GM12878 (cell line): ENCODE measurements around the gene PPP3CA. TPM values are rescaled to one million over a fixed set of nuclear protein-coding genes. Genes with fewer than 3 reads are reported as not detected.

ENCODE experiments used
- ATAC-seq: fragments of 200-7000 bp; cut with Tn5 transposase; 3 replicates; pipeline ENCODE4 v1.9.1; 2020; ENCODE audit warnings: mild to moderate bottlenecking, moderate library complexity
- BruUV-seq: library from RNA; stranded (reverse); fragments of 400-500 nt; replicated peaks from 2 replicates; lab custom pipeline; 2021; lab: Mats Ljungman, UMichigan
- CTCF ChIA-PET: fragments of 300-600 bp; sonication (Branson Sonifier 250); formaldehyde crosslinking; extraction: SDS; loops from one replicate; lab custom pipeline; 2021; ENCODE audit warnings: inconsistent platforms; lab: Yijun Ruan, JAX
- POLR2A ChIA-PET: fragments of 350-600 bp; formaldehyde crosslinking; extraction: SDS; loops from one replicate; lab custom pipeline; 2021; ENCODE audit warnings: inconsistent platforms; lab: Charles Lee
- RAD21 ChIA-PET: fragments of 300-600 bp; sonication (Branson Sonifier 250); formaldehyde crosslinking; loops from one replicate; lab custom pipeline; 2023; ENCODE audit warnings: antibody characterized with exemption; ENCODE audit not compliant: unreplicated experiment; lab: Charles Lee
- SMC1A ChIA-PET: fragments of 300-600 bp; sonication (Branson Sonifier 250); formaldehyde crosslinking; loops from one replicate; lab custom pipeline; 2023; ENCODE audit not compliant: unreplicated experiment, uncharacterized antibody; lab: Charles Lee
- DNase-seq: peaks from one replicate; pipeline ENCODE4 v3.0.0-alpha.2; 2011; ENCODE audit warnings: low read depth, low spot score
- FAIRE-seq: peaks from 3 replicates; lab custom pipeline; 2011; peaks lifted over from hg19 to GRCh38; lab: Jason Lieb, UNC
- H2AFZ ChIP-seq: 2 replicates; pipeline ENCODE4 v1.6.0; 2011; ENCODE audit warnings: low read depth, low read length, control low read depth; ENCODE audit not compliant: control insufficient read depth
- H3K27ac ChIP-seq: 2 replicates; pipeline ENCODE4 v1.5.1; 2011; ENCODE audit warnings: control low read depth; ENCODE audit not compliant: control insufficient read depth, insufficient read depth
- H3K27me3 ChIP-seq, 2 experiments: replicated peaks in 1 of 2; 2 replicates each; pipeline versions ENCODE4 v1.6.0 to v1.6.1; 2011; ENCODE audit warnings: low read length in 1 of 2; ENCODE audit not compliant: control insufficient read depth in 2 of 2, insufficient read depth in 2 of 2
- H3K36me3 ChIP-seq, 2 experiments: 2 replicates each; pipeline ENCODE4 v1.5.1; 2011; ENCODE audit warnings: low read length in 1 of 2; ENCODE audit not compliant: control insufficient read depth in 2 of 2, insufficient read depth in 2 of 2
- H3K4me1 ChIP-seq: 2 replicates; pipeline ENCODE4 v1.6.1; 2011; ENCODE audit warnings: mild to moderate bottlenecking, low read length, moderate library complexity, mixed read lengths; ENCODE audit not compliant: control insufficient read depth, insufficient read depth
- H3K4me2 ChIP-seq: 2 replicates; pipeline ENCODE4 v1.6.0; 2011; ENCODE audit warnings: control low read depth; ENCODE audit not compliant: control insufficient read depth, insufficient read depth
- H3K4me3 ChIP-seq: fragments of 200-600 bp; sonication (generic); 2 replicates; pipeline ENCODE4 v1.5.1; 2016
- H3K79me2 ChIP-seq: 2 replicates; pipeline ENCODE4 v1.6.0; 2011; ENCODE audit warnings: low read length; ENCODE audit not compliant: control insufficient read depth, insufficient read depth
- H3K9ac ChIP-seq: 2 replicates; pipeline ENCODE4 v1.8.0; 2011; ENCODE audit warnings: low read length, control low read depth, mixed read lengths; ENCODE audit not compliant: control insufficient read depth, insufficient read depth
- H3K9me3 ChIP-seq: replicated peaks from 3 replicates; pipeline ENCODE4 v1.5.1; 2011; ENCODE audit warnings: mild to moderate bottlenecking, low read length; ENCODE audit not compliant: control insufficient read depth, insufficient read depth
- H4K20me1 ChIP-seq: 2 replicates; pipeline ENCODE4 v1.6.0; 2011; ENCODE audit not compliant: control insufficient read depth, insufficient read depth
- BCL11A ChIP-seq: IDR thresholded peaks from 2 replicates; pipeline ENCODE4 v1.6.1; 2011; ENCODE audit warnings: low read depth, low read length
- CREB1 ChIP-seq: IDR thresholded peaks from 2 replicates; pipeline ENCODE4 v1.6.1; 2012; ENCODE audit warnings: low read depth, mild to moderate bottlenecking, inconsistent platforms
- FOS ChIP-seq: IDR thresholded peaks from 3 replicates; pipeline ENCODE4 v1.6.1; 2011; ENCODE audit warnings: borderline replicate concordance; ENCODE audit not compliant: insufficient read length; ENCODE audit errors: extremely low read depth
- FOXK2 ChIP-seq: fragments of 450-650 bp; IDR thresholded peaks from 2 replicates; pipeline ENCODE4 v1.6.1; 2017; ENCODE audit warnings: mild to moderate bottlenecking, moderate library complexity
- MEF2B ChIP-seq: fragments of 450-650 bp; IDR thresholded peaks from 2 replicates; pipeline ENCODE4 v1.6.1; 2018; ENCODE audit warnings: mild to moderate bottlenecking, moderate library complexity; ENCODE audit not compliant: partially characterized antibody, poor library complexity, severe bottlenecking
- WGBS: methylation state at CpG from one replicate; pipeline ENCODE4 v1.1.6; 2016; ENCODE audit warnings: low lambda C conversion rate; ENCODE audit not compliant: insufficient replicate concordance, insufficient coverage; ENCODE audit errors: missing lambda C conversion rate; 5-methylcytosine and 5-hydroxymethylcytosine counted together
- in situ Hi-C: fragments of 300-500 bp; cut with MboI; formaldehyde crosslinking; loops from 9 replicates; pipeline ENCODE4 v1.14.3; 2018; ENCODE audit warnings: mixed read lengths
- intact Hi-C: fragments of 100-400 bp; cut with micrococcal nuclease; formaldehyde crosslinking; loops from one replicate; pipeline ENCODE4 v1.14.2; 2022; ENCODE audit not compliant: unreplicated experiment
- polyA plus RNA-seq, 11 experiments: library from polyadenylated mRNA; depleted of rRNA in 4 of 11; unstranded in 6 of 11; stranded (reverse) in 5 of 11; fragments of >200 nt; fragmentation: Nextera tagmentation in 4 of 11; fragmentation: Illumina TruSeq in 1 of 11; extraction: Ambion mirVana in 4 of 11; extraction: Trizol in 1 of 11; gene quantifications; 1 replicate in 1 of 11; 2 replicates in 10 of 11; pipeline versions ENCODE4 v1.2.1 to v1.2.3, GENCODE V29; 2011 to 2016; ENCODE audit warnings: inconsistent platforms in 2 of 11, missing spikeins in 2 of 11, low read depth in 1 of 11
- total RNA-seq, 4 experiments: library from RNA; depleted of rRNA in 3 of 4; stranded (reverse); fragments of >200 nt in 3 of 4; fragmentation: Illumina TruSeq in 1 of 4; extraction: Trizol in 1 of 4; gene quantifications; 2 replicates each; pipeline versions ENCODE4 v1.2.1 to v1.2.3, GENCODE V29; 2013 to 2021
- TF ChIP-seq, protein P1 (sequence below): fragments of 150-350 bp; IDR thresholded peaks from 2 replicates; pipeline ENCODE4 v1.6.1; 2016; ENCODE audit warnings: low read depth, low read length

PPP3CA gene
- total and polyA plus RNA-seq, 10 of the 15 experiments (the other 5 are each of a cell fraction or from before 2014, with no cell fraction given), result 0.33 to 9.0 (median 1.0) TPM

DNA sequence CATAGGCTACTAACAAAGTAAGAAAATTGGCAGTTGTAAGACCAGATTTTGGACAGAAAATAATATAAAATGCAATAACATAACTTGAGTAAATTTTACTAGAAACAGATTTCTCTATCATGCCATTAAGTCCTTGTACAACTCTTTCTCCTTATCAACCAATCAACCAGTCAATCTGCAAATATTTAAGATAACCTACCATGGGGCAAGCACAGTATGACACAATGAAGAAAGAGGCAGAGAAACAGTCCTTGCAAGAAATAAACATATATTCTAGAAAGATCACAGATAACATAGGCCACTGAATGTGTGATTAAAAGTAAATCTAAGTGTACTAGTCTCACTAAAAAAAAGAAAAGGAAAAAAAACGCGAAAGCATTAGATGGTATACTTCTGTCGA, 194.8 kb downstream of the PPP3CA start:
- intact Hi-C loops, result no loop called here
- H3K79me2 ChIP-seq, result no peaks in the 10 kb centered on the region
- no peak for ATAC-seq
- TF ChIP-seq FOS (no peak), MEF2B (no peak), FOXK2 (no peak)
- TF ChIP-seq, all 136 proteins: peak for 0
- Histone ChIP-seq H3K4me1 (peaks cover 12% of the 10 kb centered on the region), H3K27me3 (no peaks in the 10 kb centered on the region), H3K4me3 (no peak overlapping the region), H3K9ac (no peak overlapping the region), H3K36me3 (no peaks in the 10 kb centered on the region), H4K20me1 (no peaks in the 10 kb centered on the region), H3K9me3 (no peaks in the 10 kb centered on the region), H3K27ac (no peak overlapping the region), H2AFZ (no peak overlapping the region), H3K4me2 (no peak overlapping the region)
- in situ Hi-C loops, result no loop called here
- POLR2A ChIA-PET, result no interaction called here
- RAD21 ChIA-PET, result no interaction called here
- no TSS peak for BruUV-seq
- no peak for FAIRE-seq
- no peak for DNase-seq
- CTCF ChIA-PET, result interaction anchor here (1.0 kb wide), 1 partner anchor 158 kb away, joined by 3 read pairs; no protein-coding TSS in a partner anchor
- WGBS, result 96% methylated on average over 3 of the region's 3 CpGs
- SMC1A ChIA-PET, result no interaction called here

DNA sequence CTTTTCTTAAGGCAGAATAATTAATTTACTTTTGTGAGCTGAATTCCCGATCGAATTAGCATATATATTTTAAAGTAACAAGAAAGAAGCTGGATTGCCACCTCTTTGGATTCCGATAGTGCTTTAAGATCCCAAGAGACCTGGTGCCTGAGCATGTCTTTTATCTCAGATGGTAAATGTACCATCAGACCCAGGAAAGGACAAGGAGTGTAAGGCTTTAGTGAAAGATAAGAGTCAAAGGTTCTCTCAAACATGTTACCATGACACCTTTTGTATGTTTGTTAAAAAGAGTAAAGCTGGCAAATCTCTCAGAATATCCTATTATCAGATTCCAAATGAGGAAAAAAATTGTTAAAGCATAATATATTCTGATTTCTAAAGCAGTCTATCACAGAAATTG, 198.8 kb downstream of the PPP3CA start:
- no peak overlapping the region for H2AFZ ChIP-seq
- H4K20me1 ChIP-seq, result no peaks in the 10 kb centered on the region
- SMC1A ChIA-PET, result interaction anchor here (0.8 to 1.7 kb wide), 5 partner anchors 9 to 45 kb away, joined by 3 to 4 read pairs (median 4); no protein-coding TSS in a partner anchor
- no peak overlapping the region for H3K4me2 ChIP-seq
- DNase-seq, result no peak
- H3K36me3 ChIP-seq, result no peaks in the 10 kb centered on the region
- intact Hi-C loops, result loop anchor here (10.0 kb wide), 1 partner anchor 324 kb away; no protein-coding TSS in a partner anchor
- no peak overlapping the region for H3K27ac ChIP-seq
- no peaks in the 10 kb centered on the region for H3K27me3 ChIP-seq
- TF ChIP-seq, protein P1, sequence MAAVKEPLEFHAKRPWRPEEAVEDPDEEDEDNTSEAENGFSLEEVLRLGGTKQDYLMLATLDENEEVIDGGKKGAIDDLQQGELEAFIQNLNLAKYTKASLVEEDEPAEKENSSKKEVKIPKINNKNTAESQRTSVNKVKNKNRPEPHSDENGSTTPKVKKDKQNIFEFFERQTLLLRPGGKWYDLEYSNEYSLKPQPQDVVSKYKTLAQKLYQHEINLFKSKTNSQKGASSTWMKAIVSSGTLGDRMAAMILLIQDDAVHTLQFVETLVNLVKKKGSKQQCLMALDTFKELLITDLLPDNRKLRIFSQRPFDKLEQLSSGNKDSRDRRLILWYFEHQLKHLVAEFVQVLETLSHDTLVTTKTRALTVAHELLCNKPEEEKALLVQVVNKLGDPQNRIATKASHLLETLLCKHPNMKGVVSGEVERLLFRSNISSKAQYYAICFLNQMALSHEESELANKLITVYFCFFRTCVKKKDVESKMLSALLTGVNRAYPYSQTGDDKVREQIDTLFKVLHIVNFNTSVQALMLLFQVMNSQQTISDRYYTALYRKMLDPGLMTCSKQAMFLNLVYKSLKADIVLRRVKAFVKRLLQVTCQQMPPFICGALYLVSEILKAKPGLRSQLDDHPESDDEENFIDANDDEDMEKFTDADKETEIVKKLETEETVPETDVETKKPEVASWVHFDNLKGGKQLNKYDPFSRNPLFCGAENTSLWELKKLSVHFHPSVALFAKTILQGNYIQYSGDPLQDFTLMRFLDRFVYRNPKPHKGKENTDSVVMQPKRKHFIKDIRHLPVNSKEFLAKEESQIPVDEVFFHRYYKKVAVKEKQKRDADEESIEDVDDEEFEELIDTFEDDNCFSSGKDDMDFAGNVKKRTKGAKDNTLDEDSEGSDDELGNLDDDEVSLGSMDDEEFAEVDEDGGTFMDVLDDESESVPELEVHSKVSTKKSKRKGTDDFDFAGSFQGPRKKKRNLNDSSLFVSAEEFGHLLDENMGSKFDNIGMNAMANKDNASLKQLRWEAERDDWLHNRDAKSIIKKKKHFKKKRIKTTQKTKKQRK, result no peak
- TF ChIP-seq CREB1 (no peak), BCL11A (no peak)
- POLR2A ChIA-PET, result no interaction called here
- H3K79me2 ChIP-seq, result no peaks in the 10 kb centered on the region
- in situ Hi-C loops, result no loop called here
- H3K4me3 ChIP-seq, result no peak overlapping the region
- ATAC-seq, result no peak
- no peaks in the 10 kb centered on the region for H3K4me1 ChIP-seq
- RAD21 ChIA-PET, result interaction anchor here (0.6 to 1.0 kb wide), 3 partner anchors 22 to 1282 kb away, joined by 3 read pairs; no protein-coding TSS in a partner anchor
- H3K9me3 ChIP-seq, result no peaks in the 10 kb centered on the region
- no TSS peak for BruUV-seq
- H3K9ac ChIP-seq, result no peak overlapping the region
- CTCF ChIA-PET, result interaction anchor here (1.0 to 1.2 kb wide), 3 partner anchors 11 to 15 kb away, joined by 3 to 4 read pairs (median 4); no protein-coding TSS in a partner anchor
- no peak for FAIRE-seq
- 97% methylated on average over 3 of the region's 3 CpGs for WGBS
